ENCODE data around the gene ANKRD11. TPM values are rescaled to one million over a fixed set of nuclear protein-coding genes. Genes with fewer than 3 reads are reported as not detected.
"Not testable (repeated sequence)": the region's sequence is repeated elsewhere in the genome, so short reads cannot be mapped to it uniquely, and the experiment has no call there.

The ANKRD11 gene
- total RNA-seq, 2 experiments from 2014 or later = 126 to 133 TPM

DNA sequence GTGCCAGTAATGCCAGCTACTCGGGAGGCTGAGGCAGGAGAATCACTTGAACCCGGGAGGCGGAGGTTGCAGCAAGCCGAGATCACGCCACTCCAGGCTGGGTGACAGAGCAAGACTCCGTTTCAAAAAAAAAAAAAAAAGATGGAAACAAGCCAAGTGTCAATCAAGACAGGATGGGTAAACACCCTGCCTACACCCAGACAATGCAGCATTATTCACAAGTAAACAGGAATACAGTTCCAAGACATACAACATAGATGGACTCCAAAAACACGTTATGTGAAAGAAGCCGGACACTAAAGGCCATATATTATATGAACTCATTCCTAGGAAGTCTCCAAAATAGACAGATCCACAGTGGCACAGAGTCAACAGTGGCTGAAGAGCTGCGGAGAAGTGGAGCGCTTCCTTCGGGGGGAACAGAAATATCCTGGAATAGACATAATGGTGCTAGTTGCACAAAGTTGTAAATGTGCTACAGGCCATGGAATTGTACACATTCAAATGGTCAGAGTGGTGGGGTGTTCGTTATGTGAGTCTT, 33.9 kb downstream of the ANKRD11 start:
- H3K4me3 Mint-ChIP-seq = no peak overlapping the region
- POLR2A ChIA-PET = interaction anchor here (0.9 to 1.6 kb wide), 2 partner anchors 28 to 58 kb away, joined by 4 to 6 read pairs; no protein-coding TSS in a partner anchor
- CTCF ChIA-PET = no interaction called here
- H3K9me3 Mint-ChIP-seq = no peaks in the 10 kb centered on the region
- intact Hi-C loops (cut with micrococcal nuclease) = no loop called here
- H3K27me3 Mint-ChIP-seq = no peaks in the 10 kb centered on the region
- peaks cover 76% of the 10 kb centered on the region for H3K4me1 Mint-ChIP-seq (ENCODE audit: low read depth)
- no peak for DNase-seq
- H3K27ac Mint-ChIP-seq = no peak overlapping the region
- peaks cover 10% of the 10 kb centered on the region for H3K36me3 Mint-ChIP-seq

DNA sequence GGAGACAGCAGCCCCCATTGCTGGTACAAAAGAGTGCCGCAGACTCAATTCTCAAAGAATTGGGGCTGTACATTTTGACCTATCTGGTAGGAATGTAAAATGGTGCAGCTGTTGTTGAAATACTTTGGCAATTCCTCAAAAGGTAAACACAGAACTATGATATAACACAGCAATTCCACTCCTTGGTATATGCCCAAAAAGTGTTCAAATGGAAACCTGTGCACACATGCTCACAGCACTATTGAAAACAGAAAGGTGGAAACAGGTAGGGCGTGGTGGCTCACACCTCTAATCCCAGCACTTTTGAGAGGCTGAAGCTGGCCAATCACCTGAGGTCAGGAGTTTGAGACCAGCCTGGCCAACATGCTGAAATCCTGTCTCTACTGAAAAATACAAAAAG, 34.7 kb downstream of the ANKRD11 start:
- H3K27ac Mint-ChIP-seq = no peak overlapping the region
- ChIA-PET CTCF (interaction anchor here (0.6 to 1.4 kb wide), 3 partner anchors 11 to 215 kb away, joined by 3 to 6 read pairs (median 3); no protein-coding TSS in a partner anchor), POLR2A (interaction anchor here (0.9 to 1.6 kb wide), 3 partner anchors 29 to 57 kb away, joined by 4 to 6 read pairs (median 4); no protein-coding TSS in a partner anchor)
- DNase-seq = no peak
- intact Hi-C loops (cut with micrococcal nuclease) = no loop called here
- H3K36me3 Mint-ChIP-seq = peaks cover 10% of the 10 kb centered on the region
- H3K9me3 Mint-ChIP-seq = no peaks in the 10 kb centered on the region
- no peaks in the 10 kb centered on the region for H3K27me3 Mint-ChIP-seq
- H3K4me1 Mint-ChIP-seq (ENCODE audit: low read depth) = peaks cover 74% of the 10 kb centered on the region
- no peak overlapping the region for H3K4me3 Mint-ChIP-seq

DNA sequence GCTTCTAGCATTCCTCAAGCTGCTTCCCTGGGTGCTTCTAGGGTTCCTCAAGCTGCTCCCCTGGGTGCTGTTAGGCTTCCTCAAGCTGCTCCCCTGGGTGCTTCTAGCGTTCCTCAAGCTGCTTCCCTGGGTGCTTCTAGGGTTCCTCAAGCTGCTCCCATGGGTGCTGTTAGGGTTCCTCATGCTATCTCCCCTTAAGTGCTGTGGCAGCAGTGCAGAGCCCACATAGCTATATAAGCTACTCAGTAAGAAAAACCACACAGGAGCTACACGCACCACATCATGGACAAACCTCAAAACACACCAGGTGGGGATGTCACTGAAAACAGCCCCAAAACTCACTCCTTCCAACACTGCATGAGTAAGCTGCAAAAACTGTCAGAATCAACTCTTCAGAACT, 35.2 kb downstream of the ANKRD11 start:
- CTCF ChIA-PET = interaction anchor here (0.6 to 1.4 kb wide), 3 partner anchors 12 to 110 kb away, joined by 3 to 6 read pairs (median 3); no protein-coding TSS in a partner anchor

DNA sequence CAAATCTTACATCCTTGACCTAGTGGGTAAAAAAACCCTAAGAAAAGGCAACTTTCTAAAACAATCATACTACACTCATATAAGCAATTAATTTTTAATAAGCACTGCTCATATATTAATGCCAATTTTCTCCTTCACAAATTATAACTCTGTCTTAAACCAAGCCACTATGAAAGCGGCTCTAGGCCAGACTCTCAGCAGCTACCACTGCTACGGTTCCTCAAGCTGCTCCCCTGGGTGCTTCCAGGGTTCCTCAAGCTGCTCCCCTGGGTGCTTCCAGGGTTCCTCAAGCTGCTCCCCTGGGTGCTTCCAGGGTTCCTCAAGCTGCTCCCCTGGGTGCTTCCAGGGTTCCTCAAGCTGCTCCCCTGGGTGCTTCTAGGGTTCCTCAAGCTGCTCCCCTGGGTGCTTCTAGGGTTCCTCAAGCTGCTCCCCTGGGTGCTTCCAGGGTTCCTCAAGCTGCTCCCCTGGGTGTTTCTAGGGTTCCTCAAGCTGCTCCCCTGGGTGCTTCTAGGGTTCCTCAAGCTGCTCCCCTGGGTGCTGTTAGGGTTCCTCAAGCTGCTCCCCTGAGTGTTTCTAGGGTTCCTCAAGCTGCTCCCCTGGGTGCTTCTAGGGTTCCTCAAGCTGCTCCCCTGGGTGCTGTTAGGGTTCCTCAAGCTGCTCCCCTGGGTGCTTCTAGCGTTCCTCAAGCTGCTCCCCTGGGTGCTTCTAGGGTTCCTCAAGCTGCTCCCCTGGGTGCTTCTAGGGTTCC, 35.8 kb downstream of the ANKRD11 start:
- ChIA-PET POLR2A (interaction anchor here (1.2 to 1.6 kb wide), 2 partner anchors 30 to 35 kb away, joined by 4 read pairs; no protein-coding TSS in a partner anchor), CTCF (interaction anchor here (0.6 to 1.4 kb wide), 3 partner anchors 12 to 111 kb away, joined by 3 to 6 read pairs (median 3); no protein-coding TSS in a partner anchor)
- DNase-seq; H3K27me3 Mint-ChIP-seq; intact Hi-C loops (cut with micrococcal nuclease); H3K9me3 Mint-ChIP-seq; H3K4me3 Mint-ChIP-seq; H3K27ac Mint-ChIP-seq: not testable (repeated sequence)
- peaks cover 10% of the 10 kb centered on the region for H3K36me3 Mint-ChIP-seq
- peaks cover 81% of the 10 kb centered on the region for H3K4me1 Mint-ChIP-seq (ENCODE audit: low read depth)

More for the DNA sequence above, 35.2 kb downstream of the ANKRD11 start:
- Mint-ChIP-seq H3K4me1 (ENCODE audit: low read depth) (peaks cover 76% of the 10 kb centered on the region), H3K27ac (peak overlapping the region; percentile 29), H3K4me3 (no peak overlapping the region), H3K36me3 (peaks cover 10% of the 10 kb centered on the region), H3K9me3 (no peaks in the 10 kb centered on the region), H3K27me3 (no peaks in the 10 kb centered on the region)
- peak; percentile 39 for DNase-seq
- intact Hi-C loops (cut with micrococcal nuclease) = no loop called here
- POLR2A ChIA-PET = interaction anchor here (1.2 to 1.6 kb wide), 2 partner anchors 29 to 34 kb away, joined by 4 read pairs; no protein-coding TSS in a partner anchor

DNA sequence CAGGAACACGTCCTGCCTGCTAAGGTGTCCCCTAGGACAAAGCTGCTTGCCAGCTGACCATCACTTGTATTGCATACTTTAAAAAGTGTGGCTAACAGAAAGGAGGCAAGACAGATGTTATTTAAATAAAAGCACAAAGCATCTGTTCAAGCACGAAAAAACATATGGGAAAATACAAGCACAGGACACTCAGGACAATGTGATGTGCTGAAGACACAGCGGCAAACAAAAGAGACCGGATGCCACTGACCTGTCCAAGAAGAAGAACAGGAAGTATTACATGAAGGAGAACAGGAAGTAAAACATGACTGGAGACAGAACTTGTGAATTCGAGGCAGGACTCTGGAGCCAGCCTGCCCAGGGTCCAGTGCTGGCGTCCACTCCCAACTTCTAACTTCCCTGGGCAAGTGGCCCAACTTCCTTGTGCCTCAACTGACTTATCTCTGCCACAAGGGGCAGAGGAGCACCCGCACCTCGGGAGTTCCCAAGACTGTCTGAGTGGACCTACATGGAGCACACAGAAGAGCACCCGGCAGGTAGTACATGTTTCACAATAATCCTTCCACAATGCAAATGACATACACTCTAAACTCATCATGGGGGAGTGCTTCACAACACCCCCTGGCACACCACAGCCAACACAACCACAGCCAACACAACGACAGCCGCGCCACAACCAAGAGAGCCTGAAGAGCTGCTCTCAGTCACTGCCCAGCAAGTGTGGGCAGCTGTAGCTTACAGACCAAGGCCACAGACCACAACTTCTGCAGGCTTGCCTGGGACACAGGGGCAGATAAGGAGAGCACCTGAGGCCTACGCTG, 36.6 kb downstream of the ANKRD11 start:
- Mint-ChIP-seq H3K27me3 (no peaks in the 10 kb centered on the region), H3K36me3 (peaks cover 9% of the 10 kb centered on the region), H3K27ac (no peak overlapping the region), H3K4me3 (no peak overlapping the region), H3K9me3 (no peaks in the 10 kb centered on the region), H3K4me1 (ENCODE audit: low read depth) (peaks cover 78% of the 10 kb centered on the region)
- no peak for DNase-seq
- intact Hi-C loops (cut with micrococcal nuclease) = no loop called here
- ChIA-PET POLR2A (no interaction called here), CTCF (no interaction called here)

DNA sequence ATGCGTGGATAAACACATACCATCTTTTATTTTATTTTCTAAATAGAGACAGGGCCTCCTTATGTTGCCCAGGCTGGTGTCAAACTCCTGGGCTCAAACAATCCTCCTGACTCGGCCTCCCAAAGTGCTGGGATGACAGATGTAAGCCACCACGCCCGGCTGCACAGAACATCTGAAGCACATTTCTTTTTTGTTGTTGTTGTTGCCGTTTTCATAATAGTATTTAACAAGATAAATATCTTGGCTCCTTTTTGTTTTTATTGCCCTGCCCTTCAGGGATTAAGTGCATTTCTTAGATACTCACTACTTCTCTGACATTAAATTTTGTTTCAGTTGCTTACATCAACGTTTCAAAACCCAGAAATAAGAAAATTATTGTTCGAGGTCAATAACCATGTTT, 37.4 kb downstream of the ANKRD11 start:
- intact Hi-C loops (cut with micrococcal nuclease) = no loop called here
- no peaks in the 10 kb centered on the region for H3K27me3 Mint-ChIP-seq
- H3K4me1 Mint-ChIP-seq (ENCODE audit: low read depth) = peaks cover 82% of the 10 kb centered on the region
- H3K36me3 Mint-ChIP-seq = peaks cover 6% of the 10 kb centered on the region
- POLR2A ChIA-PET = no interaction called here
- no peaks in the 10 kb centered on the region for H3K9me3 Mint-ChIP-seq
- no peak overlapping the region for H3K4me3 Mint-ChIP-seq
- no peak for DNase-seq
- peak overlapping the region; percentile 18 for H3K27ac Mint-ChIP-seq
- CTCF ChIA-PET = no interaction called here

DNA sequence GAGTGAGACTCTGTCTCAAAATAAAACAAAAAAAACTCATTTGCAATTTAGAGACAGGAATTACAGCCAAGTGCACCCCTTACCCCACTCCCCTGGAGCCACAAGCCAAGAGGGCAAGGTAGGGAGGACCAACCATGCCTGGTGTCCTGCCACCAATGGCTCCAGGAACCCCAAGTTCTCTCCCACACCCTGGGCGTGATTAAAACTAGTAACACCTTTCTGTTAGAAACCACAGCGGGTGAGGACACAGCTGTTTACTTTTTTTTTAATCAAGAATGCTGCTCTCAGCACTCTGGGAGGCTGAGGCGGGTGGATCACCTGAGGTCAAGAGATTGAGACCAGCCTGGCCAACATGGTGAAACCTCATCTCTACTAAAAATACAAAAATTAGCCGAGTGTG, 38.1 kb downstream of the ANKRD11 start:
- DNase-seq = no peak
- Mint-ChIP-seq H3K27ac (no peak overlapping the region), H3K9me3 (no peaks in the 10 kb centered on the region), H3K27me3 (no peaks in the 10 kb centered on the region), H3K4me3 (no peak overlapping the region), H3K4me1 (ENCODE audit: low read depth) (peaks cover 80% of the 10 kb centered on the region), H3K36me3 (peaks cover 3% of the 10 kb centered on the region)
- intact Hi-C loops (cut with micrococcal nuclease) = no loop called here
- ChIA-PET POLR2A (interaction anchor here (1.0 kb wide), 1 partner anchor 128 kb away, joined by 3 read pairs; no protein-coding TSS in a partner anchor), CTCF (no interaction called here)

DNA sequence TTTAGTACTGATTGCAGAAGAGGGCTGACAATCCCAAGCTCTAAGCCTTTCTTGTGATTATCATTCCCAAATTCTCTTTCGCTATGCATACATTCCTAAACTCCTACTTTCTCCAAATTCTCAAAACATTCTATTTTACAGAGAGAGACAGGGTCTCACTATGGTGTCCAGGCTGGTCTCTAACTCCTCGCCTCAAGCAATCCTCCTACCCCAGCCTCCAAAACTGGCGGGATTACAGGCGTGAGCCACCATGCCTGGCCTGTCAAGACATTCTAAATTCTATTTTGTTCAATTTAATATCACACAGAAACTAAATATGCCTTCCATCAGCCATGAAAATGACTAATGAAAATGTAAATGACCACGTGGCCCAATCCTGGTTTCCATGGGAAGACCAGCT, 39.8 kb downstream of the ANKRD11 start:
- Mint-ChIP-seq H3K27me3 (no peaks in the 10 kb centered on the region), H3K27ac (no peak overlapping the region), H3K36me3 (no peaks in the 10 kb centered on the region), H3K4me3 (no peak overlapping the region), H3K9me3 (no peaks in the 10 kb centered on the region), H3K4me1 (ENCODE audit: low read depth) (peaks cover 83% of the 10 kb centered on the region)
- no peak for DNase-seq
- CTCF ChIA-PET = no interaction called here
- POLR2A ChIA-PET = interaction anchor here (1.4 kb wide), 1 partner anchor 31 kb away, joined by 4 read pairs; no protein-coding TSS in a partner anchor
- intact Hi-C loops (cut with micrococcal nuclease) = no loop called here

DNA sequence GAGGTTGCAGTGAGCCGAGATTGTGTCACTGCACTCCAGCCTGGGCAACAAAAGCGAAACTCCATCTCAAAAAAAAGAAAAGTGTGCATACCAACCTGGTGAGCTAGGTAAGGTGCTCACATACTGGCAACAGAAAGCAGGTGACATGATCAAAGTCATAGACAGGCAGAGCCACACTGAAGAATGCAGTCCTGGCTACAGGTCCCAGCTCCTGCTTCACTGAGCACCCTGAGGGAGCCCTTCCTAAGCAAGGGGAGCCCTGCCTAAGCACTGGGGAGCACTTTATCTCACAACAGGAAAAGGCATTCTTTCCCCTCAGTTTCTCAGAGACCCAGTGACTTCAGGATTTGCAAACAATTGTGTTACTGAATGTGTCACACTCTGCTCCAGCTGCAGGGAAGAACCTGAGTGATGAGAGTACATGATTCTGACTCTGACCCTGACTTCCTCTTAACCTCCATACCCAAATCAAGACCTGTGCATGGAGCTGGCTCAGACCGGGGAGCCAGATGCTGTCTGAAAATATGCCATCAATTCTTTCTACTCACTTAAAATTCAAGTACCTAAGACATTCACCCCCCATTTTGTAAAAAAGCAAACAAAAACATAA, 40.5 kb downstream of the ANKRD11 start:
- DNase-seq = no peak
- H3K4me3 Mint-ChIP-seq = no peak overlapping the region
- intact Hi-C loops (cut with micrococcal nuclease) = no loop called here
- H3K27ac Mint-ChIP-seq = no peak overlapping the region
- peaks cover 85% of the 10 kb centered on the region for H3K4me1 Mint-ChIP-seq (ENCODE audit: low read depth)
- H3K9me3 Mint-ChIP-seq = no peaks in the 10 kb centered on the region
- ChIA-PET POLR2A (interaction anchor here (1.4 kb wide), 1 partner anchor 32 kb away, joined by 4 read pairs; no protein-coding TSS in a partner anchor), CTCF (no interaction called here)
- no peaks in the 10 kb centered on the region for H3K27me3 Mint-ChIP-seq
- H3K36me3 Mint-ChIP-seq = no peaks in the 10 kb centered on the region

DNA sequence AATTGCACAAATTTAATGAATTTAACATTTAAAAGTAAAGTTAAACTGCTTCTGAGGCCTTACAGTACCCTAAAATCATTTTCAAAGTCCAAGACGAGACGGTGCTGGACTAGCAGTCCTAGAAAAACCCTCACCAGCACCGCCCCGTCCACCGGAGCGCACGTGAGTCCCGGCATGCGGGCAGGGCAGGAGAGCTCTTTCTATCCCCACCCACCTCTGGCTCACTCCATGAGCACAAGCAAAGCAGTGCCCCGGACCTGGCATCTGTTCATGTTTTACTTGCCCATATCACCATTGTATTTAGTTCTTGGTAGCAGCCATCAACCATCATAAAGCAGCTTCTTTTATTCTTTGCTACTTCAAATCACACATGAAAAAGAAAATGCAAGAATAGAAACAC, 41.7 kb downstream of the ANKRD11 start:
- intact Hi-C loops (cut with micrococcal nuclease) = no loop called here
- peaks cover 89% of the 10 kb centered on the region for H3K4me1 Mint-ChIP-seq (ENCODE audit: low read depth)
- ChIA-PET CTCF (no interaction called here), POLR2A (no interaction called here)
- no peak overlapping the region for H3K4me3 Mint-ChIP-seq
- H3K27ac Mint-ChIP-seq = no peak overlapping the region
- no peaks in the 10 kb centered on the region for H3K9me3 Mint-ChIP-seq
- DNase-seq = no peak
- H3K36me3 Mint-ChIP-seq = no peaks in the 10 kb centered on the region
- H3K27me3 Mint-ChIP-seq = no peaks in the 10 kb centered on the region

DNA sequence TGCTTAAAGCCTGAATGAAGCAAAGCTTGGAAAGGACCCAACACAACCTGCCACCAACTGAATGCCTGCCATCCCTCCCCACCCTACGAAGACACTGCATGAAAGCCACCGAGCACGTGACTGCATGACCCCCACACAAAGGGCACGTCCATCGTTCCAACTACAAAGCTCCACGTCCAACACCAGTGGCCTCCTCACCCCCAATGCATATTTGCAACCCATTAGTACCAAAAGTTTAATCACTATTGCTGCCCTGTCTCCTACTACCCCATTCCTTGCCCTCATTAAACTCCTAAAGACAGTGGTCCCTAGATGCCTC, 43.4 kb downstream of the ANKRD11 start:
- no peaks in the 10 kb centered on the region for H3K36me3 Mint-ChIP-seq
- no peaks in the 10 kb centered on the region for H3K27me3 Mint-ChIP-seq
- H3K27ac Mint-ChIP-seq = peak overlapping the region; percentile 86
- no peak overlapping the region for H3K4me3 Mint-ChIP-seq
- no peak for DNase-seq
- intact Hi-C loops (cut with micrococcal nuclease) = no loop called here
- peaks cover 91% of the 10 kb centered on the region for H3K4me1 Mint-ChIP-seq (ENCODE audit: low read depth)
- ChIA-PET CTCF (no interaction called here), POLR2A (interaction anchor here (1.3 kb wide), 1 partner anchor 24 kb away, joined by 3 read pairs; no protein-coding TSS in a partner anchor)
- no peaks in the 10 kb centered on the region for H3K9me3 Mint-ChIP-seq
